Omental fat pad (tissue), 4 donors: ENCODE results near the gene SCML2. TPM values are rescaled to one million over a fixed set of nuclear protein-coding genes. Genes with fewer than 3 reads are reported as not detected.

Source experiments
- ATAC-seq: fragments of 150-250 bp; one replicate; pipeline ENCODE4 v1.9.1; 2016; ENCODE audit warnings: mild to moderate bottlenecking, moderate library complexity; ENCODE audit not compliant: low FRiP score
- DNase-seq: peaks from one replicate; pipeline ENCODE4 v3.0.0-alpha.2; 2019; ENCODE audit warnings: low spot score
- total RNA-seq, 4 donors: library from RNA; depleted of rRNA; stranded (reverse); fragments of >200 nt; gene quantifications; one replicate each; pipeline ENCODE4 v1.1.0, GENCODE V29; 2016
- TF ChIP-seq, protein P1 (sequence below), 3 donors: fragments of 450-650 bp; IDR thresholded peaks; one replicate each; pipeline ENCODE4 v1.5.1; 2016 to 2017; ENCODE audit warnings: antibody characterized with exemption in 3 of 3, mild to moderate bottlenecking in 3 of 3, moderate library complexity in 2 of 3

The SCML2 gene
- total RNA-seq, 4 donors from 2014 or later: 1.3 to 2.2 (median 1.8) TPM

- no peak for DNase-seq
- TF ChIP-seq, protein P1, sequence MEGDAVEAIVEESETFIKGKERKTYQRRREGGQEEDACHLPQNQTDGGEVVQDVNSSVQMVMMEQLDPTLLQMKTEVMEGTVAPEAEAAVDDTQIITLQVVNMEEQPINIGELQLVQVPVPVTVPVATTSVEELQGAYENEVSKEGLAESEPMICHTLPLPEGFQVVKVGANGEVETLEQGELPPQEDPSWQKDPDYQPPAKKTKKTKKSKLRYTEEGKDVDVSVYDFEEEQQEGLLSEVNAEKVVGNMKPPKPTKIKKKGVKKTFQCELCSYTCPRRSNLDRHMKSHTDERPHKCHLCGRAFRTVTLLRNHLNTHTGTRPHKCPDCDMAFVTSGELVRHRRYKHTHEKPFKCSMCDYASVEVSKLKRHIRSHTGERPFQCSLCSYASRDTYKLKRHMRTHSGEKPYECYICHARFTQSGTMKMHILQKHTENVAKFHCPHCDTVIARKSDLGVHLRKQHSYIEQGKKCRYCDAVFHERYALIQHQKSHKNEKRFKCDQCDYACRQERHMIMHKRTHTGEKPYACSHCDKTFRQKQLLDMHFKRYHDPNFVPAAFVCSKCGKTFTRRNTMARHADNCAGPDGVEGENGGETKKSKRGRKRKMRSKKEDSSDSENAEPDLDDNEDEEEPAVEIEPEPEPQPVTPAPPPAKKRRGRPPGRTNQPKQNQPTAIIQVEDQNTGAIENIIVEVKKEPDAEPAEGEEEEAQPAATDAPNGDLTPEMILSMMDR (IDR thresholded peaks at IDR 0.05): no peak
- no peak for ATAC-seq
These were observed 13.9 kb upstream of the SCML2 start for GRCh38 chrX:18368402-18368801.

DNA sequence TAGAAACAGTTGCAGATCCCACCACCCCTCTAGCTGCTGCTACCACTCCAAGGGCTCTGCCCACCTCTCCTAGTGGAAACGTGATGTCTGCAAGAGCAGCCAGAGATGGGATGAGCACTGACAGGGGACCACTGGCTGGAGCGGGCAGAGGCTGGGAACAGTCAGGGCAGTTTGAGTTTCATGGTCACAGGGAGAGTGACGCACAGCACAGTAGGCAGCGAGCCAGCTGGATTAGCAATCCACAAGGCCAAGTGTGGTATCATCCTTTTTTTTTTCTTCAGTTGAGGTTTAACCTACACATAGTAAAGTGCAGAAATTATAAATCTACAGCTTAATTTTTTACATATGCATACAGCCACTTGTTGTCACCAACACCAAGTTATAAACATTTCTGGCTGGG, 6.4 kb upstream of the SCML2 start:
- TF ChIP-seq, protein P1 (IDR thresholded peaks at IDR 0.05): no peak
- ATAC-seq: no peak
- no peak for DNase-seq

- DNase-seq (no peak), ATAC-seq (peak; percentile 54)
These were observed 538 bp downstream of the SCML2 start for GRCh38 chrX:18353931-18354368.

DNA sequence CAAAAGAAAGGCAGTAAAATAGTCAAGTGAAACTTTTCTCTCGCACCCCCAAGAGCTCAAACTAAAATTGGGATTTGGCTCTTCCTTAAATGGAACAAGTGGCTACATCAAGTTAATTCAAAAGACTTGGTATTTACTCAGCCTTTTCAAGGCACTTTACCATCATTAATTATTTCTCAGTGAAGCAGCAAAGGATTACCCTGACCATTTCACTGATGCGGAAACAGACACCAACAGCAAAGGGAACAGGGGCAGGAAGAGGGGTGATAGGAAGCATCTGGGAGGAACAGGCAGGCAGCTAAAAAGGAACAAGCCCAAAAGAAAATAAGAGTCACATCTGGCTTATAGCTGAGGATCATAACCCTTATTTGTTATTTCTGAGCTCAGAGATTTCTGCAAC, 2.7 kb downstream of the SCML2 start:
- TF ChIP-seq, protein P1 (IDR thresholded peaks at IDR 0.05): no peak
- ATAC-seq (no peak), DNase-seq (no peak)

More at GRCh38 chrX:18353931-18354368, 538 bp downstream of the SCML2 start:
- TF ChIP-seq, protein P1 (IDR thresholded peaks at IDR 0.05): no peak

DNA sequence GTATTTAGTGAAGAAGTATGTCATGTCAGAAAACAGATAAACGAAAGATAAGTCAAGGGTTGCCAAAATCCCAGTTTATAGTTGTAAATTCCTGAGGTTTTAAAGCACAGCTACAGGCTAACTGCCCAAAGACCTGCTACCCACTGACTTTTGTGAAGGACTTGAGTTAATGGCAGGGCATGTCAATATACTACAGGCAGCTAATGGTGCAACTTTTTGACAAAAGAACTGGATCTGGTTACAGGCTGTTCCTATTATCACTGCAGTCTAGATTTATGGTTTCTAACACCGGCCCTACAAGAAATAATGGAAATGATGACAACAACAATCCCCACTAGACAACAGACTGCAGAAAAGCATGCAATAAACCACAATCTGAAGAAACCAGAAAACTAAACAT, 6.4 kb downstream of the SCML2 start:
- DNase-seq: no peak
- ATAC-seq: no peak
- TF ChIP-seq, protein P1 (IDR thresholded peaks at IDR 0.05): no peak

- TF ChIP-seq, protein P1 (IDR thresholded peaks at IDR 0.05): no peak
- DNase-seq: no peak
- no peak for ATAC-seq
These were observed 45.1 kb downstream of the SCML2 start for GRCh38 chrX:18309401-18309800.

DNA sequence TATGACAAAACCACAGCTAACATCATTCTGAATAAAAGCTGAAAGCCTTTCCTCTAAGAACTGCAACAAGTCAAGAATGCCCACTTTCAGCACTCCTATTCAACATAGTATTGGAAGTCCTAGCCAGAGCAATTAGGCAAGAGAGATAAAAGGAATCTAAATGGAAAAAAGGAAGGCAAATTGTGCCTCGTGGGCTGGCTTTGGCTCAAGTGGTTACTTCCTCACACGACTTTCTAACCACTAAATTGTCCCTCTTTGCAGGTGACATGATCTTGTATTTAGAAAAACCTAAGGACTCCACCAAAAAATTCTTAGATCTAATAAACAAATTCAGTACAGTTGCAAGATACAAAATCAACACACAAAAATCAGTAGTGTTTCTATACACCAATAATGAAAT, 57.2 kb downstream of the SCML2 start:
- DNase-seq: no peak
- TF ChIP-seq, protein P1 (IDR thresholded peaks at IDR 0.05): no peak
- ATAC-seq: no peak
